Activated naive CD8-positive, alpha-beta T cell (primary cell): ENCODE results near the gene GNAQ.

Experiments
- H3K27ac Mint-ChIP-seq: one replicate; pipeline ENCODE4 v1.8.0; 2021; ENCODE audit warnings: mixed read lengths
- H3K27me3 Mint-ChIP-seq: one replicate; pipeline ENCODE4 v1.8.0; 2021; ENCODE audit warnings: mixed read lengths
- H3K36me3 Mint-ChIP-seq: one replicate; pipeline ENCODE4 v1.8.0; 2021; ENCODE audit warnings: mixed read lengths
- H3K4me1 Mint-ChIP-seq: one replicate; pipeline ENCODE4 v1.8.0; 2021; ENCODE audit warnings: low read depth, mixed read lengths
- H3K4me3 Mint-ChIP-seq: one replicate; pipeline ENCODE4 v1.8.0; 2021; ENCODE audit warnings: mild to moderate bottlenecking, mixed read lengths
- H3K9me3 Mint-ChIP-seq: one replicate; pipeline ENCODE4 v1.8.0; 2021; ENCODE audit warnings: low read depth, mixed read lengths

The GNAQ gene

DNA sequence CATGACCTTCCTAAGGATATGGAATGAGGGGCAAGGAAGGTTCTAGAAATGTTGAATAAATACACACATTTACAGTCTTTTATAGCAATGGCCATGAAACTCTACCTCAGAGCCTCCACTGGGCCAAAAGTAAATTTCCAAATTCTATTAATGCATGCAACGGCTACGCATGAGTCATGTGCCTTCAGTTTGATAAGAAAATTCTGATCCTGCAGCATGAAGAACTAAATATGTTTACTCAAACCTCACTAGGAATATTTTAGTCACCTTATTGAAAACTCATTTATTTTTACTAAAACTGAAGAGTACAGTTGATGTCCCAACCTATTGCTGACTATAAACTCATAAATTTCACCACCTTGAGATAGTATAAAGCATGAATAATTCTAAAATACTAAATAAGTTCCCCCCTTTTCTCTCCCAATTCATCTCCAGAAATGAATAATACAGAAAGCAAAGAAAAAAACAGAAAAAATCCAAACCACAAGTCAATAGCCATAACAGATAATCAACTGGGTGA is 92.4 kb downstream of the GNAQ start:
- H3K9me3 Mint-ChIP-seq = no peaks in the 10 kb centered on the region
- H3K4me3 Mint-ChIP-seq = no peak overlapping the region
- peaks cover 44% of the 10 kb centered on the region for H3K4me1 Mint-ChIP-seq
- no peaks in the 10 kb centered on the region for H3K27me3 Mint-ChIP-seq
- peaks cover 12% of the 10 kb centered on the region for H3K36me3 Mint-ChIP-seq
- peak overlapping the region; percentile 28 for H3K27ac Mint-ChIP-seq

DNA sequence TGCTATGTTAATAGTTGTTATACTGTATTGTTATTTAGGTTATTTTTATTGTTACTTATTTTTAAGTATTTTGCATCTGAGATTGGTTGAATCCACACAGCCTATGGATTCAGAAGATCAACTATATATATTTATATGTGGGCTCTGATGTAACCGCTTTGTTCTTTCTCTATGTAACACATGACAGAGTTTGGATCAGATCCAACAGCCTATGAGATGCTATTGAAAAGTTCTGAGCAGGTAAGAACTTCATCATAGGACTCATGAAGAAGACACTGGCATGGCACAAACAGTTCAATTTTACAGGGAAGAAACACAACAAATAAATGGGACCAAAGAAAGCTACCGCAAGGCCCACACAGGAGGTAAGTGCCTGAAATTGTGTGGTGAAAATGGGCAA is 93.4 kb downstream of the GNAQ start:
- peaks cover 11% of the 10 kb centered on the region for H3K36me3 Mint-ChIP-seq
- H3K27ac Mint-ChIP-seq = no peak overlapping the region
- H3K9me3 Mint-ChIP-seq = no peaks in the 10 kb centered on the region
- no peak overlapping the region for H3K4me3 Mint-ChIP-seq
- no peaks in the 10 kb centered on the region for H3K27me3 Mint-ChIP-seq
- H3K4me1 Mint-ChIP-seq = peaks cover 37% of the 10 kb centered on the region

DNA sequence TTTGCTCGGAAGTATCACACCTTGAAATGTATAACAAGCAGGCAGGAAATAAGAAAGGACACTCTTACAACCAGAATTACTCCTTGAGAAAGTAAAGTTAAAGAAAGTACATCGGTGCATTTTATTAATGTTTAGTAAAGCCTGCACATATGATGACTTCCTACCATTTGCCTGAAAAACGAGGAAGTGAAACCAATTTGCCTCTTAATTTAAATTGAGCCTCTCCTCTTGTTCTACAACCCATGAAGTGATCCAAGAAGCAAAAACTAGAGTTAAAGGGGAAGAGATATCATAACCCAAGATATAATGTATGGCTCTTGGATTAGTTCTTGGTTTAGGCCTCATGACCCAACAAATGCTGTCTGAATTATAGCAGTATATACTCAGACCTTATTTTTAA is 95.6 kb downstream of the GNAQ start:
- Mint-ChIP-seq H3K4me3 (no peak overlapping the region), H3K27ac (no peak overlapping the region), H3K27me3 (no peaks in the 10 kb centered on the region), H3K4me1 (peaks cover 39% of the 10 kb centered on the region), H3K9me3 (no peaks in the 10 kb centered on the region), H3K36me3 (peaks cover 12% of the 10 kb centered on the region)

DNA sequence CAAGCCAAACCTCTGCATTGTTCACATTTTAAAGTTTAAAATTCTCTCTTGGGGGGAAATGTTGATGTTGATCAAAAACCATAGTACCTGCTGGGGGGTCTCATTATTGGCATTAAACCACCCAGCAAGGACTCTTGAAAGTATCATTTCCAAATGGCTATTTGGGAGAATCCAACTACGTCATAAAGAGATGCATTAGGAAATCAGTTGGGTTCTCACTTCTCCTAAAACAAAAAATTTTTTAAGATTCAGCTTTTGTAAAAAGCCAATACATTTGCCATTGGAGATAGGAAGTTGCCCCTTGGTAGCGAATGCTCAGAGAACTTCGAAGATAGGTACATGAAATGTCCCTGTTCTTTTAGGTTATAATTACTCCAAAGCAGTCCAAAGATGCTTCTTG is 96.4 kb downstream of the GNAQ start:
- Mint-ChIP-seq H3K27me3 (no peaks in the 10 kb centered on the region), H3K4me1 (peaks cover 38% of the 10 kb centered on the region), H3K9me3 (no peaks in the 10 kb centered on the region), H3K4me3 (no peak overlapping the region), H3K27ac (no peak overlapping the region), H3K36me3 (peaks cover 12% of the 10 kb centered on the region)

DNA sequence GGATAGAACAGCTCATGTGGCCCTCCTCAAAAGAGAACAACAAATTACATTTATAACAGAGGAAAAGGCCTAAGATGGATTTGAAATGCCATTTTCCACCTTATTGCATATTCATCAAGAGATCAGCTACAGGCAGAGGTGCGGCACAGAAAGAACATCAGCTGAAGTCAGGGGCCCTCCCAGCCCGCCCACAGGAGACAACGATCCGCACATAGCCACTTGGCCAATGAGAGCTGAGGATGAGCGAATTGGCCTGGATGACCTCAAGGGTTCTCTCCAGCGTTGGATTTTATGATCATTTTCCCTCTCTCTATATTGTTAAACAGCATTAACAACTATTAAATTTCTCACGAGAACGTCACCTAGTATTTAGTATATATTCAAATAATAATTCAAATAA is 97.6 kb downstream of the GNAQ start:
- no peak overlapping the region for H3K4me3 Mint-ChIP-seq
- peaks cover 32% of the 10 kb centered on the region for H3K4me1 Mint-ChIP-seq
- no peaks in the 10 kb centered on the region for H3K27me3 Mint-ChIP-seq
- no peaks in the 10 kb centered on the region for H3K9me3 Mint-ChIP-seq
- H3K36me3 Mint-ChIP-seq = peaks cover 16% of the 10 kb centered on the region
- no peak overlapping the region for H3K27ac Mint-ChIP-seq

DNA sequence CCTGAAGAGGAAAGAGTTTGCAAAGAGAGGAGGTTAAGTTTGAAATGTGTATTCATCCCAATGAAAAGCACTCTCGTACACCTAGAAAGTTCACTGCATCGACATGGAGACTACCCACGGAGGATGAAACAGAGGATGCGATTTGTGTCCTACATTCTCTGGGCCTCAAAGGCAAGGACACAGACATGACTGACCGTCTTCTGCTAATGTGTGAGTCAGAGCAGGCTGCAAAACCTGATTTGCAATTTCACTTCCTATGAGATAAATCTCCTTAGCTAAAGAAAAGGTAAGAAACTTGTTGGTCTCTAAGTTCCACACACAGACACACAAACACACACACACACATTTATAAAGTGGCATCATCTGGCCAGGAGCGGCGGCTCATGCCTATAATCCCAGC is 98.6 kb downstream of the GNAQ start:
- peaks cover 35% of the 10 kb centered on the region for H3K4me1 Mint-ChIP-seq
- H3K27me3 Mint-ChIP-seq = no peaks in the 10 kb centered on the region
- no peak overlapping the region for H3K4me3 Mint-ChIP-seq
- H3K9me3 Mint-ChIP-seq = no peaks in the 10 kb centered on the region
- H3K27ac Mint-ChIP-seq = no peak overlapping the region
- peaks cover 15% of the 10 kb centered on the region for H3K36me3 Mint-ChIP-seq

DNA sequence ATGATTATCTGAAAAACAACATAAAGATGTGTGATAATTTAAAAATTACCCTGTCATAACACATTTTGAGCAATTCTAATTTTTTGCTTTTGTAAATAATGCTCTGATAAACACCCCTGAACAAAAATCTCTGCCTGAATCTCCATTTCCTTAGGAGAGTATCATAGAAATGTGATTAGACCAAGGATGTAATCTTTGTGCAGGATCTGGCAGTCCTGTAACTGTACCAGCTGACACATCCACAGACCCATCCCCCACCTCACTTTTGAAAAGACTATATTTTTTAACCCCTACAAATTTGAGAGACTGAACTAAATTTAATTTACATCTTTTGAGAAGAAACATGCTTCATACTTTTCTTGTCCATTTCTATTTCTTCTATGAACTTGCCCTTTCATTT is 101.7 kb downstream of the GNAQ start:
- H3K4me1 Mint-ChIP-seq = peaks cover 44% of the 10 kb centered on the region
- H3K27ac Mint-ChIP-seq = no peak overlapping the region
- no peaks in the 10 kb centered on the region for H3K27me3 Mint-ChIP-seq
- H3K9me3 Mint-ChIP-seq = no peaks in the 10 kb centered on the region
- H3K4me3 Mint-ChIP-seq = no peak overlapping the region
- peaks cover 11% of the 10 kb centered on the region for H3K36me3 Mint-ChIP-seq

DNA sequence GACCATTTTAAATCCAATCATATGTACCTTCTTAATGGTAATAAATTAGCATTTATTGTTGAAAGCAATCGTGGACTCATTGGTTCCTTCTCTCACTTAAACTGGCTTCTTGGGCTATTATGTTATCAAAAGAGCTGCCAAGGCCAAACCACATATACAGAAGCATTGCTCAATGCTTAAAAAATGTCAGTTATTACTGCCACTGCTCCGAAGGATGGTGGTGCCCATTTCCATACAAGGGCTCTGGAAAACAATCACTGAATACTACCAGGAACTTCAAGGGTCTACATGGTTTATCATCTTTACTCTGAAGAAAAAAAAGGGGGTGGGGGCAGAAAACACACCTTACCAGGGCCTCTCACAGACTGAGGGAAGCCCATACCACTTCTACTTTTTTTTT is 104.3 kb downstream of the GNAQ start:
- H3K36me3 Mint-ChIP-seq = peaks cover 7% of the 10 kb centered on the region
- H3K27ac Mint-ChIP-seq = no peak overlapping the region
- H3K4me3 Mint-ChIP-seq = no peak overlapping the region
- H3K27me3 Mint-ChIP-seq = no peaks in the 10 kb centered on the region
- peaks cover 35% of the 10 kb centered on the region for H3K4me1 Mint-ChIP-seq
- H3K9me3 Mint-ChIP-seq = no peaks in the 10 kb centered on the region

DNA sequence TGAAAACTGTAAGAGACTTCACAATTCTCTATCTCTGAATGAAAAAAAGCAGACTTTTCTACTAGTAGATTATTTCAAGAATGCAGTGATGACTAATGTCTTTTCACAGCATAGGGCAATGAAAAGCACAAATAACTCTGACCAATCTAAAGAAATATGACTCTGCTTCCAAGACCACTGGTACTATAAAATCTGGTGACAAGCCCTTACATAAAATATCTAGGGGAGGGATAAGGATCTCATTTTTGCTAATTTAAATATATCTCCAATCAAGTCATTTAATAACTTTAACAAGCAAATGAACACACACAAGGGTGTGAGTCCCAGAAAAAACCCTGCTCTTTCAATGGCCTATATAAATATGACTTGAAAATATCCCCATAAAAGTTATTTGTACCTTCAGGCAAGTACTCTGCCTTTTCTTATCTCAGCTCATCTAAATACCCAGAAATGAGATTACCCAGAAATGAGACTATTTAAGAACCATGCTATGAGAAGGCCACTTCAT is 105.2 kb downstream of the GNAQ start:
- peaks cover 7% of the 10 kb centered on the region for H3K36me3 Mint-ChIP-seq
- no peaks in the 10 kb centered on the region for H3K27me3 Mint-ChIP-seq
- H3K27ac Mint-ChIP-seq = no peak overlapping the region
- peaks cover 31% of the 10 kb centered on the region for H3K4me1 Mint-ChIP-seq
- H3K4me3 Mint-ChIP-seq = no peak overlapping the region
- H3K9me3 Mint-ChIP-seq = no peaks in the 10 kb centered on the region

DNA sequence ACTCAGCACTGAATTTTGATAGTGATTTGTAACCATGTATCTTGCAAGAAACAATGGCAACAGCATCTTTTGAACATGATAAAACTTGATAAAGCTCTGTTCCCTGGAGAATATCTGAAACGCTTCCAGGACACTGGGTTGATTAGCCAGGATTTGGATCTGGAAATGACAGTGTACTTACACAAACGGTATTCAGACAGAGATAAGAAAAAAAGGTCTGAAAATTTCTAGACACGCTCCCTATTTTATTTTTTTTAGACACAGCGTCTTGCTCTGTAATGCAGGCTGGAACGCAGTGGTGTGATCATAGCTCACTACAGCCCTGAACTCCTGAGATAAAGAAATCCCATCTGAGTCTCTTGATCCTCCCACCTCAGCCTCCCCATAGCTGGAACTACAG is 109.0 kb downstream of the GNAQ start:
- H3K27ac Mint-ChIP-seq = no peak overlapping the region

DNA sequence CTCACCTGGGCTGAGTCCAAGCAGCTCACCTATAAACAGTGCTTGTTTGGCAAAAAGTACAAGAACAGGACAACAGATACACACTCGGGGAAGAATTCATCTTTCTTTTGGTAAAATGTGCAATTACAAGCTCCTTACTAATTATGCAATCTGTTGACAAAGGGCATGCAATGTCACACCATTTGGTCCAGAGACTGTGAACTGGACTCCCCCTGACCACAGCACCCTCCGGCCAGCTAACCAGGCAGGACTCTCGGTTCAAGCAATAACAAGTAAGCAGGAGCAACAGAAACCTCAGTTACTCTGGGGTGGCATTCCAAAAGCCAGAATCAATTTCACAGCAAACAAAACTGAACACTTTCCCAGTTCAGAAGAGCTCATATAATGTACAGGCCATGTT is 113.8 kb downstream of the GNAQ start:
- Mint-ChIP-seq H3K4me1 (peaks cover 19% of the 10 kb centered on the region), H3K27ac (no peak overlapping the region), H3K9me3 (no peaks in the 10 kb centered on the region), H3K4me3 (no peak overlapping the region), H3K36me3 (peaks cover 20% of the 10 kb centered on the region), H3K27me3 (no peaks in the 10 kb centered on the region)

More for the DNA sequence above, 109.0 kb downstream of the GNAQ start:
- Mint-ChIP-seq H3K4me1 (peaks cover 17% of the 10 kb centered on the region), H3K27me3 (no peaks in the 10 kb centered on the region), H3K36me3 (peaks cover 10% of the 10 kb centered on the region), H3K9me3 (no peaks in the 10 kb centered on the region), H3K4me3 (no peak overlapping the region)

DNA sequence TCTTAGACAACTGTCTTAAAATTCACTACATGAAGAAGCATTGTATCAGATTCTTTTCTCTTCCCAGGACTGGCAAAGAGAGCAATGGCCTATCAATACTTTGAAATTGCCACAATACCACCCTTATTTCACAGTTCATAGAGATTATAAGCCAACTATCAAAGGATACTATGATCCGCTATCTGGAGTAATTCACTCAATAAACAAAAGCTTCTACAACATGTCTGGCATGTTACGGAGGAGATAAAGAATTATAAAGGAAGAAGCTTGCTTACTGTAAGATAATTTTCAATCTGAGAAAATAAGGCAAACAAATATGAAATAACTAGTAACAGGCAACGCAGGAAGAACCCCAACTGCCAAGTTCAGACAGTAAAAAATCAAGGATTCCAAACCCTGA is 114.8 kb downstream of the GNAQ start:
- no peaks in the 10 kb centered on the region for H3K27me3 Mint-ChIP-seq
- H3K4me1 Mint-ChIP-seq = peaks cover 21% of the 10 kb centered on the region
- H3K27ac Mint-ChIP-seq = no peak overlapping the region
- H3K9me3 Mint-ChIP-seq = no peaks in the 10 kb centered on the region
- no peak overlapping the region for H3K4me3 Mint-ChIP-seq
- peaks cover 20% of the 10 kb centered on the region for H3K36me3 Mint-ChIP-seq

DNA sequence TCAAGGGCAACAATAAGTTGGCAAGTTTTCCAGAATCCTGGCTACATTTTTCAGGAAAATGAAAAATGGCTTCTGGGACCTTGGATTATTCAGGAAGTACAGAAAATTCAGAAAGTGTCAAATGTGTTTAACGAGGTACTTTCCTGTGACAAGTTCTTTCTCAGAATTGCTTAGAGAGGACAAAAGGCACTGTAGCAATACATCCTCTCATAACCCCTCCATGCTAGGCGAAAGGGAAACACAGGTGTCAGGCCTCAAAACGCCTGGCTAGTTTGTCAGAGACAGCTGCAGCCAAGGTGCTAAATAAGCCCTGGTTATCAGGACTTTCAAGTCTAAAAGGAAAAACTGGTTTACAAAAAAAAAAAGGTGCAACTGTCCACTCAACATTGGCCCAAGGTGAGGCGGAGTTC is 115.2 kb downstream of the GNAQ start:
- peaks cover 25% of the 10 kb centered on the region for H3K4me1 Mint-ChIP-seq
- H3K27ac Mint-ChIP-seq = no peak overlapping the region
- H3K9me3 Mint-ChIP-seq = no peaks in the 10 kb centered on the region
- H3K4me3 Mint-ChIP-seq = no peak overlapping the region
- H3K27me3 Mint-ChIP-seq = no peaks in the 10 kb centered on the region
- H3K36me3 Mint-ChIP-seq = peaks cover 20% of the 10 kb centered on the region

DNA sequence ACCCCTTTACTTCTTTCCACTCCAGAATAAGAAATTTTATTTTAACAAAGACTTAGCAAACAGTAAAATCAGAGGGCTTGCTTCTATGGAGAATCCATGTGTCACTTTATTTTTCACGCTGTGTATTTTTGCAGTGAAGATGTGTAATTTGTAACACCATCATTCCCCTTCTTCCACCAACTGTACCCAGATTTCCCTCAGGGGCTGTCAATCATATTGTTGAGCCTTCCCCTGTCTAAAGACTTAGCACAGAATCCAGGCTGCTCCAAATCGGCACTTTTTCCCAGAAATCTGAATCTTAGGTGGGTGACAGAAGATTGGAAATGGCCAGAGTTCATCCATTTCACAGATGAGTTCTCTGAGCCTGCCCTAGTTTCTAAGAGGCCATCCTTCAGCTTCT is 115.9 kb downstream of the GNAQ start:
- Mint-ChIP-seq H3K27ac (peak overlapping the region; percentile 1), H3K4me3 (no peak overlapping the region), H3K9me3 (no peaks in the 10 kb centered on the region), H3K27me3 (no peaks in the 10 kb centered on the region), H3K36me3 (peaks cover 22% of the 10 kb centered on the region), H3K4me1 (peaks cover 32% of the 10 kb centered on the region)

DNA sequence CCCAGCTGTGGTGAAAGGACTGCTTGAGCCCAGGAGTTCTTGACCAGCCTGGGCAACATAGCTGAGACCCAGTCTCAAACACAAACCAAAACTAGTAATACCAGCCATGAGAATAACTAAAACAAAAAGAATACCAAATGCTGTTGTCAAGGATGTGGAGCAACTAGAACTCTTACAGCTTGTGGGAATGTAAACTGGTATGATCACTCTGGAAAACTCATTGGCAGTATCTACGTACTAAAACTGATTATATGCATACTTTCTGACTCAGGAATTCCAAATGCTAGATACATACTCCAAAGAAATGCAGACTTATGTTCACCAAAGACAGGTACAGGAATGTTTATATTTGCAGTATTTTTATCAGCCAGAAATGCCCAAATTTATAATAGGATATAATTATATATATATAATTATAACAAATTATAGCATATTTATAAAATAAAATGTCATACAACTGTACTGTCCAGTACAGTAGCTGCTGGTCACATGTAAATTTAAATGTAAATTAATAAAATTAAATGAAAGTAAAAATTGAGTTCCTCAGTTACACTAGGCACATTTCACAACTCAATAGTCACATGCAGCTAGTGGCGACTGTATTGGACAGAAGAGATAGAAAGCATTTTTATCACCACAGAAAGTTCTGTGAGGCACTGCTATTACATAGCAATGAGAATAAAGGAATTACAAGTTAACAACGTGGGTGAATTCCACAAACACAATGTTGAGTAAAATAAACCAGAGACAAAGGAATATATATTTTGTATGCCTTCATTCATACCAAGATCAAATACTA is 118.5 kb downstream of the GNAQ start:
- Mint-ChIP-seq H3K4me1 (peaks cover 58% of the 10 kb centered on the region), H3K27ac (no peak overlapping the region), H3K36me3 (peaks cover 18% of the 10 kb centered on the region), H3K4me3 (no peak overlapping the region), H3K9me3 (no peaks in the 10 kb centered on the region), H3K27me3 (no peaks in the 10 kb centered on the region)

DNA sequence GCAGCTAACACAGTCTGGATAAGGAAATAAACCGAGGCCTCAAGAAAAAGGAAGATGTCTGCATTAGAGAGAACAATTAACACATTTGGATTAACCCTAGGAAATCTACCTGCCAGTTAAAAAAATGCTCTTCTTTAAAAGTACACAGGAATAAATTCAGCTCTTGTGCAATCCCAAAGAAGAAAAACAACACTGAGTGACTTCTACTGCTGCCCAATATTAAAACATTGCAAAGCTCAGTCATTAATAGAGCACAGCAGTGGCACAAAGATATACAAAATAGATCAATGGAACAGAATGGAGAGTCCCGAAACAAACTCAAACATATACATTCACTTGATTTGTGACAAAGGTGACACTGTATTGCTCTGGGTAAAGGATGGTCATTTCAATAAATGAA is 119.7 kb downstream of the GNAQ start:
- Mint-ChIP-seq H3K9me3 (no peaks in the 10 kb centered on the region), H3K4me3 (no peak overlapping the region), H3K27me3 (no peaks in the 10 kb centered on the region), H3K36me3 (peaks cover 21% of the 10 kb centered on the region), H3K4me1 (peaks cover 66% of the 10 kb centered on the region), H3K27ac (no peak overlapping the region)
